ENCODE measurements around the gene COG2. TPM values are rescaled to one million over a fixed set of nuclear protein-coding genes. Genes with fewer than 3 reads are reported as not detected.

Gene COG2
- total RNA-seq, 1 donor from 2014 or later, result 34.0 TPM

GRCh38 chr1:230658691-230659090, 16.4 kb downstream of the COG2 start:
- TF ChIP-seq, protein P1, sequence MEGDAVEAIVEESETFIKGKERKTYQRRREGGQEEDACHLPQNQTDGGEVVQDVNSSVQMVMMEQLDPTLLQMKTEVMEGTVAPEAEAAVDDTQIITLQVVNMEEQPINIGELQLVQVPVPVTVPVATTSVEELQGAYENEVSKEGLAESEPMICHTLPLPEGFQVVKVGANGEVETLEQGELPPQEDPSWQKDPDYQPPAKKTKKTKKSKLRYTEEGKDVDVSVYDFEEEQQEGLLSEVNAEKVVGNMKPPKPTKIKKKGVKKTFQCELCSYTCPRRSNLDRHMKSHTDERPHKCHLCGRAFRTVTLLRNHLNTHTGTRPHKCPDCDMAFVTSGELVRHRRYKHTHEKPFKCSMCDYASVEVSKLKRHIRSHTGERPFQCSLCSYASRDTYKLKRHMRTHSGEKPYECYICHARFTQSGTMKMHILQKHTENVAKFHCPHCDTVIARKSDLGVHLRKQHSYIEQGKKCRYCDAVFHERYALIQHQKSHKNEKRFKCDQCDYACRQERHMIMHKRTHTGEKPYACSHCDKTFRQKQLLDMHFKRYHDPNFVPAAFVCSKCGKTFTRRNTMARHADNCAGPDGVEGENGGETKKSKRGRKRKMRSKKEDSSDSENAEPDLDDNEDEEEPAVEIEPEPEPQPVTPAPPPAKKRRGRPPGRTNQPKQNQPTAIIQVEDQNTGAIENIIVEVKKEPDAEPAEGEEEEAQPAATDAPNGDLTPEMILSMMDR (conservative IDR thresholded peaks at IDR 0.05), result no peak
- H3K27ac Mint-ChIP-seq, result no peak overlapping the region
- H3K4me3 Mint-ChIP-seq, result no peak overlapping the region
- peaks cover 5% of the 10 kb centered on the region for H3K9me3 Mint-ChIP-seq
- H3K36me3 Mint-ChIP-seq, result peaks cover 38% of the 10 kb centered on the region
- no peak for DNase-seq (ENCODE audit: extremely low spot score, unreplicated experiment)
- H3K27me3 Mint-ChIP-seq, result no peaks in the 10 kb centered on the region
- H3K4me1 Mint-ChIP-seq (ENCODE audit: unreplicated experiment), result peaks cover 4% of the 10 kb centered on the region

DNA sequence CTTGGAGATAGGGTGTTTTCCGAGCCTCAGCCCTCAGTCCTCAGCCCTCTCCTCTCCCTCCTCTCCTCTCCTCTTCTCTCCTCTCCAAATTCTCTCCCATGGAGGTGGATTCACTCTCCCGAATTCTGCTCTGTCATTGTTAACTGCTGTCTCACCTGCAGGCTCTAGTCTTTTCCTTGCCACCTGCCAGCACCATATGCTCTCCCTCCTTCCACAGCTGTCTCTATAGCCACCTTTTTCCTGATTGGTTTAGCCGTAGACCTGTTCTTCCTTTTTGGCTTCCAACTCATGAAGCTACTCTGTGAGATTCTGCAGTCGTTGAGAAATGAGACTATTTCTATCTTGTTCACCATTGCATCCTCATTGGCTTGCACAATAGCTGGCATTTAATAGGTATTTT, 19.7 kb downstream of the COG2 start:
- Mint-ChIP-seq H3K27ac (peak overlapping the region; percentile 25), H3K4me1 (ENCODE audit: unreplicated experiment) (peaks cover 4% of the 10 kb centered on the region), H3K9me3 (peaks cover 5% of the 10 kb centered on the region), H3K4me3 (no peak overlapping the region), H3K36me3 (peaks cover 40% of the 10 kb centered on the region), H3K27me3 (no peaks in the 10 kb centered on the region)
- DNase-seq (ENCODE audit: extremely low spot score, unreplicated experiment), result no peak
- TF ChIP-seq, protein P1 (conservative IDR thresholded peaks at IDR 0.05), result no peak

DNA sequence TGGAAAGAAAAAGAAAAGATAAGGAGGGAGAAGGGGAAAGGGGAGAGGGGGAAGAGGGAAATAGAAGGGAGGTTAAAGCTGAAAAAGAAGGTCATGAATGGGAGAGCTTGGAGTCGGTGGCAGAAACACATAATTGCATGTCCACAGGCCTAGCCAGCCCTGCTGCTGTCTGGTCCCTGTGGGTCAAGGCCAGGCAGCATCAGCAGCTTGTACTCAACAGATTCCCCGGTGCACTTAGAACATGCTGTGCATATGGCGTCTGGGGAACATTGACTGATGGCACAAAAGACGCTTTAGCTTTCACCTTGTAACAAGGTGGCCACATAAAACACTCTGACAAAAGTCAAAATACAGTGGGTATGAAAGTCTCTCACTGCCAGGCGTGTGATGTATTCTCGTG, 25.9 kb downstream of the COG2 start:
- Mint-ChIP-seq H3K4me1 (ENCODE audit: unreplicated experiment) (no peaks in the 10 kb centered on the region), H3K27ac (no peak overlapping the region), H3K4me3 (no peak overlapping the region), H3K36me3 (peaks cover 47% of the 10 kb centered on the region), H3K27me3 (no peaks in the 10 kb centered on the region), H3K9me3 (no peaks in the 10 kb centered on the region)
- TF ChIP-seq, protein P1 (conservative IDR thresholded peaks at IDR 0.05), result no peak
- DNase-seq (ENCODE audit: extremely low spot score, unreplicated experiment), result no peak

DNA sequence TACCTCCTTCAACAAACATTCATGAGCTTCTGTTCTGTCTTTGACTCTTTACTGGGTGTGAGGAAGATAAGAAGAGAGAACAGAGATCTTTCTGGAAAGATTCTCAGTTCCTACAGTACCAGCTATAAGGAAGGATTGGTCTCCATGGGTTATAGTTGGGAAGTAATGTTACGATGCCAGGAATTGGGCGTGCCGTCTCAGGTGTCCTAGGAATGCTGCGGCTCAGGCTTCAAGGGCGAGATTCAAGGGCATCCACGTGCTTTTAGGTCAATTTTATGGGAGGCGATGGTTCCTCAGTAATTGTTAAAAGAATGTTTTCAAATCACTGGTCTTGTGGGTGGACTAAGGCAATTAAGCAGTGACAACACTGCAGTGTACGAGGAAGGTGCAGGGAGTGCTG, 27.3 kb downstream of the COG2 start:
- Mint-ChIP-seq H3K9me3 (no peaks in the 10 kb centered on the region), H3K4me3 (no peak overlapping the region), H3K4me1 (ENCODE audit: unreplicated experiment) (no peaks in the 10 kb centered on the region), H3K27ac (peak overlapping the region; percentile 32), H3K36me3 (peaks cover 49% of the 10 kb centered on the region), H3K27me3 (no peaks in the 10 kb centered on the region)
- TF ChIP-seq, protein P1 (conservative IDR thresholded peaks at IDR 0.05), result no peak
- no peak for DNase-seq (ENCODE audit: extremely low spot score, unreplicated experiment)

DNA sequence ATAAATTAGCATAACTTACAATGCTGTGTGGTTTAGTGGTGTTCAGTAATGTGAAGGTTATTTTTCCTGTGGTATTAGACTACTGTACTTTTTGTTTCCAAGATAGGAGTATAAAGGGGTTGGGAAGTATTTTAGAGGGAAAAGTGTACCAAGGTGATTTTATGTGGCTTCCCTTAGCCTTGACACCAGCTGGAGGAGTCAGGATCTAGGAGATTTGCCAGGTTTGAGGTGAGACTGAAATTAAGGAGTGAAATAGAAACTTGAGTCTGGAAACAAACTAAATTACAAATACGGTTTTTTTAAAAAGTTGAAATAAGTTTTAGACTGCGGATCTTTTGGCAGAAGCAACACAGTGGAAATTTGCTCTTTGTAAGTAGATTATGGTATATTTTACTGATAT, 32.3 kb downstream of the COG2 start:
- Mint-ChIP-seq H3K9me3 (peaks cover 7% of the 10 kb centered on the region), H3K27ac (no peak overlapping the region), H3K4me3 (no peak overlapping the region), H3K4me1 (ENCODE audit: unreplicated experiment) (no peaks in the 10 kb centered on the region), H3K27me3 (no peaks in the 10 kb centered on the region), H3K36me3 (peaks cover 53% of the 10 kb centered on the region)
- TF ChIP-seq, protein P1 (conservative IDR thresholded peaks at IDR 0.05), result no peak
- DNase-seq (ENCODE audit: extremely low spot score, unreplicated experiment), result no peak

- DNase-seq (ENCODE audit: extremely low spot score, unreplicated experiment), result no peak
- Mint-ChIP-seq H3K4me3 (no peak overlapping the region), H3K9me3 (peaks cover 7% of the 10 kb centered on the region), H3K4me1 (ENCODE audit: unreplicated experiment) (peaks cover 15% of the 10 kb centered on the region), H3K27ac (no peak overlapping the region), H3K36me3 (peaks cover 51% of the 10 kb centered on the region), H3K27me3 (no peaks in the 10 kb centered on the region)
- TF ChIP-seq, protein P1 (conservative IDR thresholded peaks at IDR 0.05), result no peak
Measured at GRCh38 chr1:230677200-230677599, 34.9 kb downstream of the COG2 start.

Measured in type B pancreatic cell (in vitro differentiated cells).